GM23338 (cell line): Measurements from ENCODE around the gene ORC6. TPM values are rescaled to one million over a fixed set of nuclear protein-coding genes. Genes with fewer than 3 reads are reported as not detected.

Experiments used
- ATAC-seq: fragments of 200-7000 bp; cut with Tn5 transposase; 3 replicates; pipeline ENCODE4 v1.9.1; 2020
- DNase-seq: peaks from one replicate; pipeline ENCODE4 v3.0.0-alpha.2; 2015; ENCODE audit warnings: low spot score
- H2AFZ ChIP-seq: fragments of 200-600 bp; sonication (generic); 2 replicates; pipeline ENCODE4 v1.8.0; 2016; ENCODE audit warnings: antibody characterized with exemption, mild to moderate bottlenecking, moderate library complexity
- H3F3A ChIP-seq: fragments of 200-600 bp; sonication (generic); replicated peaks from 2 replicates; pipeline ENCODE4 v1.8.0; 2017; ENCODE audit warnings: antibody characterized with exemption, mixed run types, low read depth
- H3K27ac ChIP-seq: fragments of 200-600 bp; sonication (generic); 2 replicates; pipeline ENCODE4 v1.6.1; 2016; ENCODE audit warnings: low read depth
- H3K27me3 ChIP-seq: fragments of 200-600 bp; sonication (generic); 2 replicates; pipeline ENCODE4 v1.8.0; 2016; ENCODE audit warnings: mild to moderate bottlenecking, mixed run types, moderate library complexity; ENCODE audit not compliant: insufficient read depth
- H3K36me3 ChIP-seq: fragments of 200-600 bp; sonication (generic); 2 replicates; pipeline ENCODE4 v1.8.0; 2016; ENCODE audit warnings: mild to moderate bottlenecking; ENCODE audit not compliant: insufficient read depth
- H3K4me1 ChIP-seq: fragments of 200-600 bp; sonication (generic); 2 replicates; pipeline ENCODE4 v1.8.0; 2016; ENCODE audit warnings: mild to moderate bottlenecking, moderate library complexity; ENCODE audit not compliant: insufficient read depth
- H3K4me2 ChIP-seq: fragments of 200-600 bp; sonication (generic); 2 replicates; pipeline ENCODE4 v1.7.1; 2017; ENCODE audit warnings: mixed run types
- H3K4me3 ChIP-seq: fragments of 200-600 bp; sonication (generic); 2 replicates; pipeline ENCODE4 v1.6.1; 2016; ENCODE audit warnings: mixed run types
- H3K79me2 ChIP-seq: fragments of 200-600 bp; sonication (generic); replicated peaks from 2 replicates; pipeline ENCODE4 v1.8.0; 2017; ENCODE audit warnings: mild to moderate bottlenecking; ENCODE audit not compliant: insufficient read depth
- H3K9me2 ChIP-seq: fragments of 200-600 bp; sonication (generic); 2 replicates; pipeline ENCODE4 v1.8.0; 2017; ENCODE audit not compliant: insufficient read depth
- H4K20me1 ChIP-seq: fragments of 200-600 bp; sonication (generic); replicated peaks from 2 replicates; pipeline ENCODE4 v1.8.0; 2017; ENCODE audit warnings: mild to moderate bottlenecking; ENCODE audit not compliant: insufficient read depth
- H3K27ac Mint-ChIP-seq: 2 replicates; pipeline ENCODE4 v1.8.0; 2020; ENCODE audit warnings: inconsistent platforms, mild to moderate bottlenecking, moderate library complexity, mixed read lengths
- H3K27me3 Mint-ChIP-seq: 3 replicates; pipeline ENCODE4 v1.8.0; 2022; ENCODE audit warnings: low read depth, mild to moderate bottlenecking, moderate library complexity, mixed read lengths, inconsistent platforms; ENCODE audit not compliant: insufficient read depth, poor library complexity
- H3K36me3 Mint-ChIP-seq: 3 replicates; pipeline ENCODE4 v1.8.0; 2021; ENCODE audit warnings: low read depth, mild to moderate bottlenecking, inconsistent platforms, moderate library complexity, mixed read lengths
- H3K4me1 Mint-ChIP-seq: 3 replicates; pipeline ENCODE4 v1.8.0; 2020; ENCODE audit warnings: mild to moderate bottlenecking, inconsistent platforms, mixed read lengths
- H3K4me3 Mint-ChIP-seq: 3 replicates; pipeline ENCODE4 v1.8.0; 2021; ENCODE audit warnings: moderate library complexity, mild to moderate bottlenecking, inconsistent platforms, mixed read lengths
- H3K9me3 Mint-ChIP-seq: 3 replicates; pipeline ENCODE4 v1.8.0; 2020; ENCODE audit warnings: moderate library complexity, mild to moderate bottlenecking, inconsistent platforms, mixed read lengths
- CREB1 ChIP-seq: fragments of 250-450 bp; sonication (Bioruptor Pico); IDR thresholded peaks from 2 replicates; pipeline ENCODE4 v1.5.0; 2020; ENCODE audit warnings: low read depth, mild to moderate bottlenecking, moderate library complexity
- CTCF ChIP-seq, 2 experiments: fragments of 200-600 bp in 1 of 2; sonication (generic) in 1 of 2; conservative IDR thresholded peaks; 2 replicates each; pipeline versions ENCODE4 v1.5.1 to v1.6.1; 2016 to 2017; ENCODE audit warnings: antibody characterized with exemption in 2 of 2, low read depth in 2 of 2, mild to moderate bottlenecking in 2 of 2, moderate library complexity in 1 of 2
- ETS1 ChIP-seq: IDR thresholded peaks from 2 replicates; pipeline ENCODE4 v1.6.1; 2016; ENCODE audit warnings: antibody characterized with exemption
- EZH2 ChIP-seq: fragments of 200-600 bp; sonication (generic); IDR thresholded peaks from one replicate; pipeline ENCODE4 v1.8.0; 2017; ENCODE audit warnings: antibody characterized with exemption, mild to moderate bottlenecking, low read depth; ENCODE audit not compliant: unreplicated experiment
- EZH2phosphoT487 ChIP-seq: fragments of 200-600 bp; sonication (generic); IDR thresholded peaks from one replicate; pipeline ENCODE4 v1.8.1; 2018; ENCODE audit warnings: antibody characterized with exemption; ENCODE audit not compliant: unreplicated experiment
- JUNB ChIP-seq: IDR thresholded peaks from one replicate; pipeline ENCODE4 v1.6.1; 2016; ENCODE audit warnings: antibody characterized with exemption; ENCODE audit not compliant: unreplicated experiment
- NANOG ChIP-seq: IDR thresholded peaks from 2 replicates; pipeline ENCODE4 v1.6.1; 2016; ENCODE audit warnings: antibody characterized with exemption, borderline replicate concordance
- POLR2AphosphoS5 ChIP-seq: IDR thresholded peaks from 2 replicates; pipeline ENCODE4 v1.6.1; 2016; ENCODE audit warnings: antibody characterized with exemption, low read depth
- REST ChIP-seq: IDR thresholded peaks from one replicate; pipeline ENCODE4 v1.6.1; 2018; ENCODE audit warnings: antibody characterized with exemption; ENCODE audit not compliant: unreplicated experiment
- STAT1 ChIP-seq: IDR thresholded peaks from one replicate; pipeline ENCODE4 v1.6.1; 2016; ENCODE audit warnings: antibody characterized with exemption; ENCODE audit not compliant: unreplicated experiment
- ZNF114 ChIP-seq: fragments of 250-450 bp; sonication (Bioruptor Pico); IDR thresholded peaks from 2 replicates; pipeline ENCODE4 v1.5.0; 2020; ENCODE audit warnings: mild to moderate bottlenecking, moderate library complexity
- polyA plus RNA-seq: library from polyadenylated mRNA; unstranded; fragments of >200 nt; fragmentation: Nextera tagmentation; extraction: Ambion mirVana; gene quantifications from 2 replicates; pipeline ENCODE4 v1.2.1, GENCODE V29; 2016
- total RNA-seq: library from RNA; depleted of rRNA; stranded (reverse); fragments of >200 nt; shearing (Covaris generic); gene quantifications from 2 replicates; pipeline ENCODE4 v1.2.3, GENCODE V29; 2014
- TF ChIP-seq, protein P1 (sequence below): fragments of 250-450 bp; sonication (Bioruptor Pico); IDR thresholded peaks from 2 replicates; pipeline ENCODE4 v1.5.0; 2020; ENCODE audit warnings: mild to moderate bottlenecking, moderate library complexity

The ORC6 gene
- total and polyA plus RNA-seq, 2 experiments from 2014 or later, result 71.5 to 92.0 TPM

GRCh38 chr16:46732561-46732960 lies 43.1 kb downstream of the ORC6 start:
- no peak for DNase-seq
- H3K27me3 ChIP-seq, result no peaks in the 10 kb centered on the region
- H3K27ac ChIP-seq, result no peak overlapping the region
- ATAC-seq, result no peak
- Mint-ChIP-seq H3K27ac (no peak overlapping the region), H3K36me3 (no peaks in the 10 kb centered on the region), H3K9me3 (no peaks in the 10 kb centered on the region; the same call in 2 of the 3 replicates), H3K4me3 (no peak overlapping the region), H3K4me1 (no peaks in the 10 kb centered on the region; the same call in 2 of the 3 replicates), H3K27me3 (peaks cover 12% of the 10 kb centered on the region)
- no peaks in the 10 kb centered on the region for H4K20me1 ChIP-seq
- H2AFZ ChIP-seq, result no peak overlapping the region
- H3K9me2 ChIP-seq, result no peaks in the 10 kb centered on the region
- H3K36me3 ChIP-seq, result no peaks in the 10 kb centered on the region
- TF ChIP-seq CREB1 (CRISPR knock-in tag), result no peak
- no peak for TF ChIP-seq JUNB
- TF ChIP-seq ZNF114, result no peak
- TF ChIP-seq, protein P1, sequence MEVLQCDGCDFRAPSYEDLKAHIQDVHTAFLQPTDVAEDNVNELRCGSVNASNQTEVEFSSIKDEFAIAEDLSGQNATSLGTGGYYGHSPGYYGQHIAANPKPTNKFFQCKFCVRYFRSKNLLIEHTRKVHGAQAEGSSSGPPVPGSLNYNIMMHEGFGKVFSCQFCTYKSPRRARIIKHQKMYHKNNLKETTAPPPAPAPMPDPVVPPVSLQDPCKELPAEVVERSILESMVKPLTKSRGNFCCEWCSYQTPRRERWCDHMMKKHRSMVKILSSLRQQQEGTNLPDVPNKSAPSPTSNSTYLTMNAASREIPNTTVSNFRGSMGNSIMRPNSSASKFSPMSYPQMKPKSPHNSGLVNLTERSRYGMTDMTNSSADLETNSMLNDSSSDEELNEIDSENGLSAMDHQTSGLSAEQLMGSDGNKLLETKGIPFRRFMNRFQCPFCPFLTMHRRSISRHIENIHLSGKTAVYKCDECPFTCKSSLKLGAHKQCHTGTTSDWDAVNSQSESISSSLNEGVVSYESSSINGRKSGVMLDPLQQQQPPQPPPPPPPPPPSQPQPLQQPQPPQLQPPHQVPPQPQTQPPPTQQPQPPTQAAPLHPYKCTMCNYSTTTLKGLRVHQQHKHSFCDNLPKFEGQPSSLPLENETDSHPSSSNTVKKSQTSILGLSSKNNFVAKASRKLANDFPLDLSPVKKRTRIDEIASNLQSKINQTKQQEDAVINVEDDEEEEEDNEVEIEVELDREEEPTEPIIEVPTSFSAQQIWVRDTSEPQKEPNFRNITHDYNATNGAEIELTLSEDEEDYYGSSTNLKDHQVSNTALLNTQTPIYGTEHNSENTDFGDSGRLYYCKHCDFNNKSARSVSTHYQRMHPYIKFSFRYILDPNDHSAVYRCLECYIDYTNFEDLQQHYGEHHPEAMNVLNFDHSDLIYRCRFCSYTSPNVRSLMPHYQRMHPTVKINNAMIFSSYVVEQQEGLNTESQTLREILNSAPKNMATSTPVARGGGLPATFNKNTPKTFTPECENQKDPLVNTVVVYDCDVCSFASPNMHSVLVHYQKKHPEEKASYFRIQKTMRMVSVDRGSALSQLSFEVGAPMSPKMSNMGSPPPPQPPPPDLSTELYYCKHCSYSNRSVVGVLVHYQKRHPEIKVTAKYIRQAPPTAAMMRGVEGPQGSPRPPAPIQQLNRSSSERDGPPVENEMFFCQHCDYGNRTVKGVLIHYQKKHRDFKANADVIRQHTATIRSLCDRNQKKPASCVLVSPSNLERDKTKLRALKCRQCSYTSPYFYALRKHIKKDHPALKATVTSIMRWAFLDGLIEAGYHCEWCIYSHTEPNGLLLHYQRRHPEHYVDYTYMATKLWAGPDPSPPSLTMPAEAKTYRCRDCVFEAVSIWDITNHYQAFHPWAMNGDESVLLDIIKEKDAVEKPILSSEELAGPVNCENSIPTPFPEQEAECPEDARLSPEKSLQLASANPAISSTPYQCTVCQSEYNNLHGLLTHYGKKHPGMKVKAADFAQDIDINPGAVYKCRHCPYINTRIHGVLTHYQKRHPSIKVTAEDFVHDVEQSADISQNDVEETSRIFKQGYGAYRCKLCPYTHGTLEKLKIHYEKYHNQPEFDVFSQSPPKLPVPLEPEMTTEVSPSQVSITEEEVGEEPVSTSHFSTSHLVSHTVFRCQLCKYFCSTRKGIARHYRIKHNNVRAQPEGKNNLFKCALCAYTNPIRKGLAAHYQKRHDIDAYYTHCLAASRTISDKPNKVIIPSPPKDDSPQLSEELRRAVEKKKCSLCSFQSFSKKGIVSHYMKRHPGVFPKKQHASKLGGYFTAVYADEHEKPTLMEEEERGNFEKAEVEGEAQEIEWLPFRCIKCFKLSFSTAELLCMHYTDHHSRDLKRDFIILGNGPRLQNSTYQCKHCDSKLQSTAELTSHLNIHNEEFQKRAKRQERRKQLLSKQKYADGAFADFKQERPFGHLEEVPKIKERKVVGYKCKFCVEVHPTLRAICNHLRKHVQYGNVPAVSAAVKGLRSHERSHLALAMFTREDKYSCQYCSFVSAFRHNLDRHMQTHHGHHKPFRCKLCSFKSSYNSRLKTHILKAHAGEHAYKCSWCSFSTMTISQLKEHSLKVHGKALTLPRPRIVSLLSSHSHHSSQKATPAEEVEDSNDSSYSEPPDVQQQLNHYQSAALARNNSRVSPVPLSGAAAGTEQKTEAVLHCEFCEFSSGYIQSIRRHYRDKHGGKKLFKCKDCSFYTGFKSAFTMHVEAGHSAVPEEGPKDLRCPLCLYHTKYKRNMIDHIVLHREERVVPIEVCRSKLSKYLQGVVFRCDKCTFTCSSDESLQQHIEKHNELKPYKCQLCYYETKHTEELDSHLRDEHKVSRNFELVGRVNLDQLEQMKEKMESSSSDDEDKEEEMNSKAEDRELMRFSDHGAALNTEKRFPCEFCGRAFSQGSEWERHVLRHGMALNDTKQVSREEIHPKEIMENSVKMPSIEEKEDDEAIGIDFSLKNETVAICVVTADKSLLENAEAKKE (CRISPR knock-in tag), result no peak
- TF ChIP-seq EZH2, result no peak
- no peak for TF ChIP-seq ETS1
- TF ChIP-seq NANOG, result no peak
- no peak for TF ChIP-seq REST
- TF ChIP-seq EZH2phosphoT487, result no peak
- no peak for TF ChIP-seq STAT1
- TF ChIP-seq CTCF (conservative IDR thresholded peaks at IDR 0.05; ENCODE audit: low read depth in 2 of 2), result no peak
- TF ChIP-seq POLR2AphosphoS5, result no peak
- H3K4me3 ChIP-seq, result no peak overlapping the region
- H3F3A ChIP-seq, result no peaks in the 10 kb centered on the region
- no peaks in the 10 kb centered on the region for H3K4me1 ChIP-seq
- no peak overlapping the region for H3K4me2 ChIP-seq
- H3K79me2 ChIP-seq, result no peaks in the 10 kb centered on the region
